NCI-H2196 treated with DMSO at 0.1 percent for 48 hours (cell line): ENCODE results near the gene GOLGA8Q.
"Not testable (repeated sequence)": the region's sequence is repeated elsewhere in the genome, so short reads cannot be mapped to it uniquely, and the experiment has no call there.

ENCODE experiments used
- DNase-seq: peaks from one replicate; lab custom pipeline; 2025; ENCODE audit not compliant: unreplicated experiment; lab: John Stamatoyannopoulos, UW

Gene GOLGA8Q

GRCh38 chr15:30551750-30552149 is at the start of gene GOLGA8Q:
Gene GOLGA8Q, plus strand, starts transcription at chr15:30552050. Its CDS starts 28 bp downstream, at chr15:30552078.
- DNase-seq: not testable (repeated sequence)

- DNase-seq: not testable (repeated sequence)
Observed at GRCh38 chr15:30502904-30503781, 48.7 kb upstream of the GOLGA8Q start.

- not testable (repeated sequence) for DNase-seq
Observed at GRCh38 chr15:30504162-30504843, 47.5 kb upstream of the GOLGA8Q start.

- DNase-seq: not testable (repeated sequence)
Observed at GRCh38 chr15:30514545-30514944, 37.3 kb upstream of the GOLGA8Q start.

- DNase-seq: not testable (repeated sequence)
Observed at GRCh38 chr15:30523453-30524243, 28.2 kb upstream of the GOLGA8Q start.

- not testable (repeated sequence) for DNase-seq
Observed at GRCh38 chr15:30525912-30526311, 25.9 kb upstream of the GOLGA8Q start.

- not testable (repeated sequence) for DNase-seq
Observed at GRCh38 chr15:30529049-30529448, 22.8 kb upstream of the GOLGA8Q start.

- DNase-seq: not testable (repeated sequence)
Observed at GRCh38 chr15:30566949-30567348, 15.1 kb downstream of the GOLGA8Q start.

GRCh38 chr15:30573012-30573491 is 21.2 kb downstream of the GOLGA8Q start:
- DNase-seq: not testable (repeated sequence)

GRCh38 chr15:30579394-30579970 is 27.6 kb downstream of the GOLGA8Q start:
- DNase-seq: not testable (repeated sequence)

GRCh38 chr15:30580716-30581115 is 28.9 kb downstream of the GOLGA8Q start:
- DNase-seq: not testable (repeated sequence)

- not testable (repeated sequence) for DNase-seq
Observed at GRCh38 chr15:30598953-30599352, 47.1 kb downstream of the GOLGA8Q start.

GRCh38 chr15:30603796-30604195 is 51.9 kb downstream of the GOLGA8Q start, which contains the start of gene GOLGA8H:
Gene GOLGA8H, plus strand, starts transcription at chr15:30604028. Its CDS starts 98 bp downstream, at chr15:30604126.
- DNase-seq: not testable (repeated sequence)
